GM12874 (cell line): Measurements from ENCODE around the gene CDRT4.

ENCODE experiments used
- CTCF ChIP-seq: IDR thresholded peaks from 2 replicates; pipeline ENCODE4 v1.5.1; 2011; ENCODE audit warnings: low read depth, mild to moderate bottlenecking, control low read depth, low read length, moderate library complexity; ENCODE audit not compliant: insufficient read depth

Gene CDRT4

GRCh38 chr17:15466131-15466530 lies 1.3 kb downstream of the CDRT4 start:
- TF ChIP-seq CTCF, result no peak

GRCh38 chr17:15465045-15465701 lies 2.2 kb downstream of the CDRT4 start:
- no peak for TF ChIP-seq CTCF

GRCh38 chr17:15464231-15464985 lies 3.0 kb downstream of the CDRT4 start:
- TF ChIP-seq CTCF, result no peak

GRCh38 chr17:15462976-15463772 lies 4.2 kb downstream of the CDRT4 start:
- no peak for TF ChIP-seq CTCF

- TF ChIP-seq CTCF, result no peak
Observed at GRCh38 chr17:15457723-15458094, 9.7 kb downstream of the CDRT4 start.

GRCh38 chr17:15456972-15457722 lies 10.3 kb downstream of the CDRT4 start:
- no peak for TF ChIP-seq CTCF

GRCh38 chr17:15456496-15456895 lies 10.9 kb downstream of the CDRT4 start:
- no peak for TF ChIP-seq CTCF
